NCI-H1048 (cell line): ENCODE data around the gene MRPL11.
"Not testable (repeated sequence)": the region's sequence is repeated elsewhere in the genome, so short reads cannot be mapped to it uniquely, and the experiment has no call there.

ENCODE experiments used
- DNase-seq: peaks from one replicate; lab custom pipeline; 2025; lab: John Stamatoyannopoulos, UW

MRPL11 gene

DNA sequence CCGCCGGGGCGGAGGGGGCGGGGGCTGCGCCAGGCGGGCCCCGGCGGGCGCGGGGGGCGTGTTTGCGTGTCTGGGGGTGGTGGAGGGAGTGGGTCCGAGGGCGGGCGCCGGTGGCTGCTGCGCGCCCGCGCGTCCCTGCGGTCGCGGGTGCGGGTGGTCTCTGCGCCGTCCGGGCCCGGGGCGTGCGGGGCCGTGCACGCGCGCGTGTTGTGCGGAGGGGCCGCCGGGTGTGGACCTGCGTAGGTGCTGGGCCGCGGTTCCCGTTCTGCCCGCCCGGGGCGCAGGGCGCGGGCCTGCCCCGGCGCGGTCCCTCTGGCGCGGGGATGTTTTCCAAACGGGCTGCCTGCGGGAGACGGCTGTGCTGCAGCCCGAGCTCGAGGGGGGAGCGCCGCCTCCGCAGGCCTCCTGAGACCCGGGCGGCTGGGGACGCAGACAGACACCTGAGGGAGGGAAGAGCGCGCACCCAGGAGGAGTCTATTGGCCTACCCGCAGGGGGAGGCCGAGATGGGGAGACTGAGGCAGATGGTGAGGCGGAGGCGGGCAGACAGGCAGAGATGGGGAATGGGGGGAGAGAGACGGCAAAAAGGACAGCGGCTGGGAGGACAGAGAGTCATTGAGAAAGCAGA lies 28.5 kb upstream of the MRPL11 start:
- no peak for DNase-seq

- peak; percentile 63 for DNase-seq
Observed at GRCh38 chr11:66466225-66467033, 27.8 kb upstream of the MRPL11 start, which contains the start of gene PELI3. TSS of gene PELI3 (plus strand) at chr11:66466905. CDS start at chr11:66468129, 1,224 bp downstream.

DNA sequence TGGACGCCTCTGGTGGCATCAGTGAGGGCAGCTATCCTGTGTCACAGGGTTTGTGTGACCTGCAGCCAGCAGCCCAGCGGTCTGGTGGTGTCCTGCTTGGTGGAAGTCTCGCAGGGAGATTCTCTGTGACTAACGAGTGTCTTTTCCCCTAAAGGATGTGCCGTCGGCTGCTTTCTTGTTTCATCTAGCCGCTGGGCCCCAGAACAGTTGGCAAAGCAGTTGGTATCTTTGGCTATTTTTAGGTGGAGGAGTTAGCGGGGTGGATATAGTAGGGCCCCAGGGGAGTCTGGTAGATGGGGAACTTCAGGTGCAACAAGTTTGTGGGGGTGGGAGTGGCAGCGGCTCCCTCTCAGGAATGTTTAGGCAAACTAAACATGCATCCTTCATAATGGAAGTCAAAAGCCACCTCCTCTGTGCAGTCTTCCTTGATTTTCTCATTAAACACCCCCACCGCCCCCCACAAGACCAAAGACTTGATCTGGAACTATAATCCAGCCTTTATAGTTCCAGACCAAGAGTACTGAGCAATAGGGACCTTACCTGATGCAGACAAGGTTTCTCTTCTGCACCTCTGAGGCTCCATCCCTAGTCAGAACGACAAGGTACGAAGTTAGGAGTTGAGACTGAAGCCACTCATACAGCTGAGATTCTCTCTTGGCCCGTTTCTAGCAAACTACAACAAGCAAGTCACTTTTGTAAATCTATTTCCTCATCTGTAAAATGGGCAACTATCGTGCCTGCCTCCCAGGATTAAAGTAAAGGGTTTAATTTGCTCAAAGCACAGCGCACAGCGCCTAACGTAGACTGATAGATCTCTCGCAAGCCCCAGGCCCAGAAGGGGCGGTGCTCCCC lies 27.0 kb upstream of the MRPL11 start:
- no peak for DNase-seq

GRCh38 chr11:66464916-66465315 lies 26.3 kb upstream of the MRPL11 start:
- DNase-seq: no peak

DNA sequence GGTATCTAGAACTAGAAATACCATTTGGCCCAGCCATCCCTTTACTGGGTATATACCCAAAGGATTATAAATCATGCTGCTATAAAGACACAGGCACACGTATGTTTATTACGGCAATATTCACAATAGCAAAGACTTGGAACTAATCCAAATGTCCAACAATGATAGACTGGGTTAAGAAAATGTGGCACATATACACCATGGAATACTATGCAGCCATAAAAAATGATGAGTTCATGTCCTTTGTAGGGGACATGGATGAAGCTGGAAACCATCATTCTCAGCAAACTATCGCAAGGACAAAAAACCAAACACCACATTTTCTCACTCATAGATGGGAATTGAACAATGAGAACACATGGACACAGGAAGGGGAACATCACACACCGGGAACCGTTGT lies 25.5 kb upstream of the MRPL11 start:
- DNase-seq: not testable (repeated sequence)

DNA sequence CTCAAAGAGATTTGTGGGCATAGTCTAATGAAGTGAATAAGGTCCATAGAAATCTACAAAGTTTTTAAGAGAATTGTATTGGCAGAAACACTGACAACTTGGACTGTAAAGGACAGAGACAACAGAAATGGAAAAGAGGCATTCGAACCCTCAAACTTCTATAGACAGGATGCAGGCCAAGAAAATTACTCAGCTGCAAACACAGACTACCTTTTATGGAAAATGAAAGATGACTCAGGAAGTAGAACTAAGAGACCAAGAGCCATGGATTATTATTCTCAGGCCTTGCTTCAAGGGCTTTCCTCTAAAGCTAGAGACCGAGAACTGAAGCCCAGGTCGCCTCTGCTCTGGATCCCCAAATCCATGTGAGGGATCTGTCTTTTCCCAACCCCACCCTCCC lies 24.3 kb upstream of the MRPL11 start:
- DNase-seq: no peak

GRCh38 chr11:66462010-66462409 lies 23.4 kb upstream of the MRPL11 start:
- DNase-seq: no peak

DNA sequence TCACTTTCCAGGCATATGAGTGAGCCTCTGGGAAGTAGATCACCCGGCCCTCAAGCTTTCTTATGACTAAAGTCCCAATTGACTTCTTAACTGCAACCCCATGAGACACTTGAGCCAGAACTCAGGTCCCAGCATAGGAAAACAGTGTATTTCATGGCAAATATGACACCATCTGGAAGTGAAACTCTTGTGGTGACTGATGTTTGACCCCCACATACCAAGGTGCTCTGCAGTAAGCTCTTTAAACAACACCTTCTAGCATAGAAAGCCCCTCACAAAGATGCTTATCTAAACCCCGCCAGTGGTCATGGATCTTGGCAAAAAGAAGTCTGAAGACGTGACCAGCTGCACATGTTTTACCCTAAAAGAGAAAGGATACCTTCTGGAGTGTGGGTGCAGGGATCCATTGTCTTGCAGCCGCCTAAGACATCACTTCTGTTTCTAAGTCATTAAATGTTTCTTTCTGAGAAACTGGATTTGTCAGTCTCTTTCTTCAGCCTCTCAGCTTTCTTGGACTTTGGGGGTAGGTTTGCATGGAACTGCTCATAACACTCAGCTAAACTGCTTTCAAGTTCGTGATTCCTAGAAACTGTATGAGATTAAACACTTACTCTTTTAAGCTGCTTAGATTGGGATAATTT lies 20.6 kb upstream of the MRPL11 start:
- DNase-seq: no peak

DNA sequence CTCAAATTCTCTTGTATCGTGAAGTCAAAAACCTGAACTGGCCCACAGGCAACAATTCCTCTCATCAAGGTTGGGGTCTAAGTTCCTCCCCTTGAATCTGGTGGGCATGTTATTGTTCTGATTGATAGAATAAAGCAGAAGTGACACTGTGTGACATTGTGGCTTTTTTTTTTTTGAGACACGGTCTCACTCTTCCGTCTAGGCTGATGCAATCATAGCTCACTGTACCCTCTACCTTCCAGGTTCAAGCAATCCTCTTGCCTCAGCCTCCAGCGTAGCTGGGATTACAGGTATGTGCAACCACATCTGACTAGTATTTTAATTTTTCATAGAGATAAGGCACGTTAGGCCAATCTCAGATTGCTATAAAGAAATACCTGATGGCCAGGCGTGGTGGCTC lies 19.2 kb upstream of the MRPL11 start:
- DNase-seq: no peak

GRCh38 chr11:66454828-66455227 lies 16.2 kb upstream of the MRPL11 start:
- DNase-seq: no peak

GRCh38 chr11:66454247-66454646 lies 15.6 kb upstream of the MRPL11 start:
- no peak for DNase-seq

GRCh38 chr11:66451663-66452062 lies 13.0 kb upstream of the MRPL11 start:
- no peak for DNase-seq

GRCh38 chr11:66450560-66450959 lies 11.9 kb upstream of the MRPL11 start:
- no peak for DNase-seq

- DNase-seq: no peak
Observed at GRCh38 chr11:66448523-66448922, 9.9 kb upstream of the MRPL11 start.

DNA sequence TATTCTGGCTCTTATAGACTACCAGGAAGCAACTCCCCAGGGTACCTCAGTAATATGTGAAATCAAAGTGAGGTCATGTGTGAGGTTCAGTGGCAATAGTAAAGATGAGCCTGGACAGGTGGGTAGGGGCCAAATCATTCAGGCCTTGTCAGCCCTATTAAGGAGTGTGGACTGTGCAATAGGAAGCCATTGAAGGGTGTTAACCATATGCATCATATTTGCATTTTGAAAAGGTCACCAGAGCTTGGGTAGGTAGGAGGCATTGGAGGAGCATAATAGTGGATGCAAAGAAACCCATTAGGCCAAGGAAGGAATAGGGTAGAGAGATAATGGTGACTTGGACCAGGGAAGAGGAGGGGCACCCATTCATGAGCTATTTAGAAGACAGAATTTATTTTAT lies 8.4 kb upstream of the MRPL11 start:
- DNase-seq: no peak

- no peak for DNase-seq
Observed at GRCh38 chr11:66443602-66444001, 5.0 kb upstream of the MRPL11 start.

DNA sequence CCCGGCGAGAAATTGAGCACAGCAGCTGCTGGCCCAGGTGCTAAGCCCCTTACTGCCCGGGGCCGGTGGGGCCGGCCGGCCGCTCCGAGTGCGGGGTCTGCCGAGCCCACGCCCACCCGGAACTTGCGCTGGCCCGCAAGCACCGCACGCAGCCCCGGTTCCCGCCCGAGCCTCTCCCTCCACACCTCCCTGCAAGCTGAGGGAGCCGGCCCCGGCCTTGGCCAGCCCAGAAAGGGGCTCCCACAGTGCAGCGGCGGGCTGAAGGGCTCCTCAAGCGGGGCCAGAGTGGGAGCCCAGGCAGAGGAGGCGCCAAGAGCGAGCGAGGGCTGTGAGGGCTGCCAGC lies 2.3 kb upstream of the MRPL11 start:
- not testable (repeated sequence) for DNase-seq

GRCh38 chr11:66440101-66440939 lies 1.7 kb upstream of the MRPL11 start:
- not testable (repeated sequence) for DNase-seq

DNA sequence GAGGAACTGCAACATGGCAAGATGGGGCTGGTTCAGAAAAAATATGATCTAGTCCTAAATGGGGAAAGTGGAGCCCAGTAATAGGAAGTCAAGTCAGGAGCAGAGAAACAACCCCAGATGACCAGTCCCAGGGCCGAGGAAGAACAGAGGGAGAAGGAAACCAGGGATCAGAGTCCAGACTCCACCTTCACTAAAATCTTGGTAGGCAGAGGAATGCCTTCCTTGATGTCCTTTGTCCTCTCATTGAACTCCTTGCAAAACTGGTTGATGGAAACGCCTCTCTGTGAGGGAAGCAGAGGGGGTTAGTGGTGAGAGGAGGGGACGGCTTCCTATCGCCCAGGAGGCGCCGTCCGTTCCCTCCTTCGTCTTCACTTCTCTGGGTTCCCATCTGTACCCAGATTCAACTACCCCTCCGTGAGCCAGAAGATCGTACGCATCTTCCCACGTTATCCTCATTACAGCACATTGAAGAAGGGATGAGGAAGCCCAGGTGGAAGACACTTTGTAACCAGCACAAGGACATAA lies 607 bp downstream of the MRPL11 start:
- no peak for DNase-seq

GRCh38 chr11:66432597-66432996 lies 6.1 kb downstream of the MRPL11 start:
- DNase-seq: no peak

- not testable (repeated sequence) for DNase-seq
Observed at GRCh38 chr11:66431871-66432329, 6.7 kb downstream of the MRPL11 start.
